OCI-LY7 (cell line): ENCODE results near the gene SETBP1.

ENCODE experiments used
- EZH2phosphoT487 ChIP-seq: fragments of 200-600 bp; sonication (generic); IDR thresholded peaks from 2 replicates; pipeline ENCODE4 v1.6.1; 2018; ENCODE audit warnings: low read depth, borderline replicate concordance, mild to moderate bottlenecking, mixed run types, antibody characterized with exemption, low read length, moderate library complexity, mixed read lengths
- TF ChIP-seq, protein P1 (sequence below): fragments of 200-600 bp; sonication (generic); conservative IDR thresholded peaks from 2 replicates; pipeline ENCODE4 v1.5.1; 2014; ENCODE audit warnings: mild to moderate bottlenecking, antibody characterized with exemption, low read length, moderate library complexity, mixed read lengths

DNA sequence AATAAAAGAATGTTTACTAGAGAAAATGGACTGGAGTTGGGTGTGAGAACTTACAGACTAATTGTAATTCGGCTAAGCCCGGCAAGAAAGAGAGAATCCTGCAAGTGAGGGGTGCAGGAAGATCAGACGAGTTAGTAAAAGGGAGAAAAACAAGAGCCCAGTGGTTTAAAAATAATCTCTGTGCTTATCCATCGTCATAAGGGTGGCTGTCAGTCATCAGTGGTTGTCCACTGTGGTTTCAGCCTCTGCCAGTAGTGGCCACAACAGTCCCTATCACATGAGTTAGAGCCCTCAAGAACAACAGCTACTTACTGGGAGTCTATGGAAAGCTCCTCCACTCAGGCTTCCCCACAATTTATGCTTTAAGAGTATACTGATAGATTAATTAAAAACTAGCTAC lies 239.8 kb downstream of the SETBP1 start:
- TF ChIP-seq, protein P1, sequence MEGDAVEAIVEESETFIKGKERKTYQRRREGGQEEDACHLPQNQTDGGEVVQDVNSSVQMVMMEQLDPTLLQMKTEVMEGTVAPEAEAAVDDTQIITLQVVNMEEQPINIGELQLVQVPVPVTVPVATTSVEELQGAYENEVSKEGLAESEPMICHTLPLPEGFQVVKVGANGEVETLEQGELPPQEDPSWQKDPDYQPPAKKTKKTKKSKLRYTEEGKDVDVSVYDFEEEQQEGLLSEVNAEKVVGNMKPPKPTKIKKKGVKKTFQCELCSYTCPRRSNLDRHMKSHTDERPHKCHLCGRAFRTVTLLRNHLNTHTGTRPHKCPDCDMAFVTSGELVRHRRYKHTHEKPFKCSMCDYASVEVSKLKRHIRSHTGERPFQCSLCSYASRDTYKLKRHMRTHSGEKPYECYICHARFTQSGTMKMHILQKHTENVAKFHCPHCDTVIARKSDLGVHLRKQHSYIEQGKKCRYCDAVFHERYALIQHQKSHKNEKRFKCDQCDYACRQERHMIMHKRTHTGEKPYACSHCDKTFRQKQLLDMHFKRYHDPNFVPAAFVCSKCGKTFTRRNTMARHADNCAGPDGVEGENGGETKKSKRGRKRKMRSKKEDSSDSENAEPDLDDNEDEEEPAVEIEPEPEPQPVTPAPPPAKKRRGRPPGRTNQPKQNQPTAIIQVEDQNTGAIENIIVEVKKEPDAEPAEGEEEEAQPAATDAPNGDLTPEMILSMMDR, result no peak
- TF ChIP-seq EZH2phosphoT487, result no peak
